ENCODE results near the gene KCNC1. TPM values are rescaled to one million over a fixed set of nuclear protein-coding genes. Genes with fewer than 3 reads are reported as not detected.

Gene KCNC1
- total RNA-seq, 1 experiment from 2014 or later, result 0.04 TPM

DNA sequence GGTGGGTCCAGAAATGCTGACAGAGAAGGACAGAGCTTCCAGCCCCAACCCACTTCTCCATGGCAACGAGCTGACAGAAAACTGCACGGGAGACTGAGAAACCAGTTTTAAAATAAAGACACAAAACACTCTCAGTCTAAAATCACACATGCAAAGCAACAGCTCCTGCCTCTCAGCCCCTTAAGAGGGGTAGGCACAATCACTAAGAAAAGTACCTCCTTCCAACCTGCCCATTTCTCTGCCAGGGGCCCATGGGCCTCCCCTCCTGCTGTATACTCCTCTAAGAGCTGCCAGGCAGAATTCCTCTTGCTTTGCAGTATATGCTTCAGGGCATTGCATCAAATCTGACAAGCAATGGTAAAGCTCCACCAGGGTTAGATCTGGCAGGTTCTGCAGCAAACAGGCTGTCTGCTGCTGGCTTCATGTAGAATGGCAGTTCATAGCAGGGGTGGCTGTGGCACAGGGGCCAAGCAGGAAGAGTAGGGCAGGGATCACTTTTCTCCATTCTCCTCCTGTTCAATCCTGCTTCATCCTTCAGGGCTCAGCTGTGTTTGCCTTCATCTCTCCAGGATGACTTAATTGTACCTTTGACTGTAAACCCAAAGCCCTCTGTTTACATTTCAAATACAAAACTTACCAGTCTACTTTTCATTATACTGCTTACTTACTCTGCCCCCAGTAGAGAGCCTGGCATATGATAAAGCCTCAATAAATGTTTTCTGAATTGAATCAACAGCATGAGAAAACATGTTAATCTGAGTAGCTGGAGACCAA is 77.7 kb downstream of the KCNC1 start:
- no peak overlapping the region for H4K5ac ChIP-seq (ENCODE audit: insufficient read length, low read depth, low read length)
- no peaks in the 10 kb centered on the region for H4K20me1 ChIP-seq (ENCODE audit: control insufficient read depth, insufficient read depth, insufficient read length)
- H3K79me1 ChIP-seq (ENCODE audit: insufficient read depth, low read depth, low read length, poor library complexity, severe bottlenecking), result no peaks in the 10 kb centered on the region
- no peak for TF ChIP-seq CTCF (conservative IDR thresholded peaks at IDR 0.05)
- no peak overlapping the region for H3T11ph ChIP-seq (ENCODE audit: low read length)
- H3K4me1 Mint-ChIP-seq, result no peaks in the 10 kb centered on the region
- H2BK12ac ChIP-seq (ENCODE audit: insufficient read length, low read depth, low read length), result no peak overlapping the region
- H3K23me2 ChIP-seq (ENCODE audit: insufficient read length, low read depth, low read length, poor library complexity, severe bottlenecking), result no peaks in the 10 kb centered on the region
- H2AK5ac ChIP-seq (ENCODE audit: insufficient read length, low read length), result no peak overlapping the region
- H2BK5ac ChIP-seq (ENCODE audit: insufficient read length, low read length), result no peak overlapping the region
- no peaks in the 10 kb centered on the region for H3K79me2 ChIP-seq (ENCODE audit: insufficient read depth, low read length)
- H3K9me3 ChIP-seq (ENCODE audit: control insufficient read depth, low read depth, low read length), result no peaks in the 10 kb centered on the region
- DNase-seq, result no peak
- no peak overlapping the region for H3K4me2 ChIP-seq (ENCODE audit: insufficient read depth, insufficient read length, low read length)
- H3K27me3 Mint-ChIP-seq (ENCODE audit: low read depth), result no peaks in the 10 kb centered on the region
- H3K56ac ChIP-seq (ENCODE audit: insufficient read length, low read depth, low read length), result no peak overlapping the region
- no peak overlapping the region for H3K27ac ChIP-seq (ENCODE audit: insufficient read length, low read depth, low read length)
- no peak overlapping the region for H3K18ac ChIP-seq (ENCODE audit: insufficient read length, low read depth, low read length)
- H3K9ac ChIP-seq (ENCODE audit: extremely low read depth, insufficient read length, low read length), result no peak overlapping the region
- no peak overlapping the region; the same call in 1 of the 2 replicates for H3K14ac ChIP-seq (ENCODE audit: insufficient read depth, low read length)
- H3K9me3 Mint-ChIP-seq, result no peaks in the 10 kb centered on the region
- no peak overlapping the region for H3K4me3 Mint-ChIP-seq
- no peak overlapping the region for H3K27ac Mint-ChIP-seq
- no peak overlapping the region for H4K91ac ChIP-seq (ENCODE audit: insufficient read length, low read depth, low read length)
- no peak overlapping the region for H2BK120ac ChIP-seq (ENCODE audit: low read depth, low read length, poor library complexity, severe bottlenecking)
- no peak overlapping the region for H2AFZ ChIP-seq (ENCODE audit: low read length)
- H4K8ac ChIP-seq (replicated peaks; ENCODE audit: insufficient read length, low read depth, low read length), result no peak overlapping the region
- H3K23ac ChIP-seq (ENCODE audit: insufficient read length, low read depth, low read length), result no peak overlapping the region
- no peaks in the 10 kb centered on the region for H3K36me3 Mint-ChIP-seq (ENCODE audit: insufficient read depth in 1 of 3, low read depth in 3 of 3)
- H2BK15ac ChIP-seq (ENCODE audit: low read depth, low read length), result no peak overlapping the region
- no peak overlapping the region for H3K4ac ChIP-seq (ENCODE audit: low read depth, low read length)
- no peaks in the 10 kb centered on the region; the same call in 1 of the 2 replicates for H3K4me1 ChIP-seq (ENCODE audit: insufficient read depth, low read length)
- H3K27me3 ChIP-seq (ENCODE audit: insufficient read depth, low read length), result no peaks in the 10 kb centered on the region
- no CpG with 5 or more reads among the region's 2 CpGs for WGBS (ENCODE audit: extremely low coverage, insufficient read length, low lambda C conversion rate)
- no peak overlapping the region for H2BK20ac ChIP-seq (ENCODE audit: low read depth, low read length, poor library complexity, severe bottlenecking)
